Lung microvascular endothelial cell (primary cell): ENCODE measurements around the gene MAP3K20. TPM values are rescaled to one million over a fixed set of nuclear protein-coding genes. Genes with fewer than 3 reads are reported as not detected.
"Not testable (repeated sequence)": the region's sequence is repeated elsewhere in the genome, so short reads cannot be mapped to it uniquely, and the experiment has no call there.

ENCODE experiments used
- DNase-seq, 2 donors: peaks; one replicate each; pipeline versions ENCODE4 v3.0.0 to v3.0.0-alpha.2; 2010; ENCODE audit warnings: low read depth in 2 of 2
- total RNA-seq: library from RNA; depleted of rRNA; stranded (reverse); fragments of >200 nt; gene quantifications from 2 replicates; pipeline ENCODE4 v1.2.1, GENCODE V29; 2014

MAP3K20 gene
- total RNA-seq, 1 donor from 2014 or later: 17.9 TPM

GRCh38 chr2:173264603-173265366 is 189.1 kb downstream of the MAP3K20 start:
- DNase-seq: no peak

GRCh38 chr2:173271135-173271534 is 195.5 kb downstream of the MAP3K20 start:
- no peak for DNase-seq

DNA sequence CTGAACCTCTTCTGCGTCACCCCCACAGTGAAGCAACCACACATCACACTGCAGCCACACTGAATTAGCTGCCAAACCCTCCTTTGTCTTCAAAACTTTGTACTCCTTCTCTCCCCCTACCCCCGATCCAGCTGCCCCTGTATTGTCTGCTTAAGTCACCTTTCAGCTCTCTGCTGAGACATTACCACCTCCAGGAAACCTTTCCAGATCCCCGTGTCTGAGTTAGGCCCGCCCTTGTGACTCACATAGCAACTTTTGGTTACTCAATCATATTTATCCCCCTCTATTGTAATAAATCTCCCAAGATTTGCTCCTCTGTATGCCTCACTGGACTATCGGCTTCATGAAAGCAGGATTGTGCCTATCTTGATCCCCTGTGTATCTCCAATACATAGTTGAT is 196.2 kb downstream of the MAP3K20 start:
- DNase-seq: no peak

DNA sequence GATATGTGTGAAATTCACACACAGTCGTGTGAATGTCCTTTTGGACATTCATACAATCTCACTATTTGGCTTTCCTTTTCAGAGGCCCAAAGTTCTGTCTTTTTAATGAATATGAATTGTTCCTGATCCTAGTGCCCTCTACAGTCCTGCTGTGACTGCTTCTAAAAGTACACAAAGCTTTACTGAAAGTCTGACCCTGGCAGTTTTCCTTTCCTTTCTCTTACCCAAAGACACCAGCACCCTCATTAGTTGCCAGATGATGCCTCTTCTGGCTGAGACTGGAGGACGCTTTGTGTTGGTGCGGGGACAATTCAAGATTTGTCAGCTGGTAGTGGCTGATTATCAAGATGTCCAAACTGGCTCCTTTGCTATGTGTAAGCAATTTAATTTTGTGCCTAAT is 197.2 kb downstream of the MAP3K20 start:
- DNase-seq: no peak

DNA sequence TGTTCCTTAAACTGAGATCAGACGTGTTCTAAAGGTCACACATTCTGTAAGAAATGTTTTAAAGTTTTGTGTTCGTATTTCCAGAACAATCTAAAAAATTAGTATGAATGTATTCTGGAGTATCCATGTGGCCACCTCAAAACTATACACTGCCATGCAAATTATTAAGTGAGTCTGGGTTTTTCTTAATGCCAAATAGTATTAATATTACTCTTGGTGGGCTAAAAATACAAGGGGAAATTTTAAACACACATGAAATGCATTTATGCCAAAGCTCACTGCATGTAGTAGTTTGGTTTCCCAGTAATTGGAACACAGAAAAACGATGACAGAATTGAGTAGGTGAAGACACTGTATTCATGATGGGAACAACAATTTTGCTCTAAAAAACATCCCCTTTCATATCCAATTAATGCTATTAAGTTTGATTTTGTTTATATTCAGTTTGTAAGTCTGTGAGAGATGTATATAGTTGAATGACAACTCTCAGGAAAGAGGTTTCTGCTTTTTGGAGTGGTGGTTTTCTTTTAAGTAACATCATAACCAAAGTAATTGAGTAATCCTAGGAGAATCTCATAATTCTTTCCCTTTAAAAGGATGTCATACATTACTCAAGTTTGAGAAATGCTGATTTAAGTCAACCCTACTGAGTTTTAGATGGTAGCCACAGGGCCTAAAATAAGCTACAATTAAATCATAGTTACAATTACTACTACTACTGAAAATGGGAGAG is 203.3 kb downstream of the MAP3K20 start:
- DNase-seq: no peak

- no peak for DNase-seq
Observed at GRCh38 chr2:173279527-173279868, 203.9 kb downstream of the MAP3K20 start.

DNA sequence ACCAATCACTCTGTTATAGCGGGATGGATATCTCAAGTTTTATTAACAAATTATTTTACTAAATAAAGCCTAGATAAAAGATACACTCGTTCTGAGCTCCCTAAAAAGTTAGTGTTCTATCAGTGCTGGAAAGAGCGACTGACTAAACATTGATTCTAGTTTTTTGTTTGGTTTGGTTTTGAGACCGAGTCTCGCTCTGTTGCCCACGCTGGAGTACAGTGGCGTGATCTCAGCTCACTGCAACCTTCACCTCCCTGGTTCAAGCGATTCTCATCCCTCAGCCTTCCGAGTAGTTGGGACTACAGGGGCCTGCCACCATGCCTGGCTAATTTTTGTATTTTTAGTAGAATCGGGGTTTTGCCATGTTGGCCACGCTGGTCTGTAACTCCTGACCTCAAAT is 205.2 kb downstream of the MAP3K20 start:
- DNase-seq: no peak

DNA sequence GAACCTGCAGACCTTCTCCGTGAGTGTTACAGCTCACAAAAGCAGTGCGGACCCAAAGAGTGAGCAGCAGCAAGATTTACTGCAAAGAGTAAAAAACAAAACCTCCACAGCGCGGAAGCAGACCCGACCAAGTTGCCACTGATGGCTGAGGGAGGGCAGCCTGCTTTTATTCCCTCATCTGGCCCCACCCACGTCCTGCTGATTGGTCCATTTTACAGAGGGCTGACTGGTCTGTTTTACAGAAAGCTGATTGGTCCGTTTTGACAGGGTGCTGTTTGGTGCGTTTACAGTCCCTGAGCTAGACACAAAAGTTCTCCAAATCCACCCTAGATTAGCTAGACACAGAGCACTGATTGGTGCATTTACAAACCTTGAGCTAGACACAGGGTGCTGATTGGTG is 206.3 kb downstream of the MAP3K20 start:
- not testable (repeated sequence) for DNase-seq

DNA sequence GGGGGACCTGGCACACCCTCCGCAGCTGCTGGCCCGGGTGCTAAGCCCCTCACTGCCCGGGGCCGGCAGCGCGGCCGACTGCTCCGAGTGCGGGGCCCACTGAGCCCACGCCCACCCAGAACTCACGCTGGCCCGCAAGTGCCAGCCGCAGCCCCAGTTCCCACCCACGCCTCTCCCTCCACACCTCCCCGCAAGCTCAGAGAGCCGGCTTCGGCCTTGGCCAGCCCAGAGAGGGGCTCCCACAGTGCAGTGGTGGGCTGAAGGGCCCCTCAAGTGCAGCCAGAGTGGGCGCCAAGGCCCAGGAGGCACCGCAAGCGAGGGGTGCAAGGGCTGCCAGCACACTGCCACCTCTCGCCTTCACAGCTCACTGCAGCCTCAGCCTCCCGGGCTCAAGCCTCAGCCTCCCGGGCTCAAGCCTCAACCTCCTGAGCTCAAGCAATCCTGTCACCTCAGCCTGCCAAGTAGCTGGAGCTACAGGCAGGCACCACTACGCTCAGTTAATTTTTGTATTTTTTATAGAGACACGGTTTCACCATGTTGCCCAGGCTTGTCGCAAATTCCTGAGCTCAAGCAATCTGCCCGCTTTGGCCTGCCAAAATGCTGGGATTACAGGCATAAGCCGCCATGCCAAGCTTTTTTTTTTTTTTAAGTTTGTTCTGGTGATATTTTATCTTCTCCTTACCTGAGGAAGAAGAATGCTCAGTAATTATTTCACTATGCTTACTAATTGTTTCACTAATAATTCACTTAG is 207.3 kb downstream of the MAP3K20 start:
- no peak for DNase-seq

GRCh38 chr2:173286153-173286809 is 210.6 kb downstream of the MAP3K20 start:
- no peak for DNase-seq

- no peak for DNase-seq
Observed at GRCh38 chr2:173287594-173287993, 211.9 kb downstream of the MAP3K20 start.

DNA sequence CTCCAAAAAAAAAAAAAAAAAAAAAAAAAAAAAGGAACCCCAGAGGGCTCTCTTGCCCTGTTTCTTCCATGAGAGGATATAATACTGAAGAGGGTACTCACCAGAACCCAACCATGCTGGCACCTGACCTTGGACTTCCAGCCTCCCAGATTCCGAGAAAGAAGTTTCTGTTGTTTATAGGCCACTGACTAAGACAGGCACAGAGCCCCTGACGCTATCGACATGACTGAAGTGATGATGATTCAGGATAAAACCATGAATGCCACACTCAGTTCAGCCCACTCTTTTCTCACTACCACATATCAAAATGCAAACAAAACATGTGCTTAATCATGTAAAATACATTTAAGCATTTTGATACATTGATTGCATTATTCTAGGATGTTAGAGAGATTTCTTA is 212.9 kb downstream of the MAP3K20 start:
- DNase-seq: no peak

DNA sequence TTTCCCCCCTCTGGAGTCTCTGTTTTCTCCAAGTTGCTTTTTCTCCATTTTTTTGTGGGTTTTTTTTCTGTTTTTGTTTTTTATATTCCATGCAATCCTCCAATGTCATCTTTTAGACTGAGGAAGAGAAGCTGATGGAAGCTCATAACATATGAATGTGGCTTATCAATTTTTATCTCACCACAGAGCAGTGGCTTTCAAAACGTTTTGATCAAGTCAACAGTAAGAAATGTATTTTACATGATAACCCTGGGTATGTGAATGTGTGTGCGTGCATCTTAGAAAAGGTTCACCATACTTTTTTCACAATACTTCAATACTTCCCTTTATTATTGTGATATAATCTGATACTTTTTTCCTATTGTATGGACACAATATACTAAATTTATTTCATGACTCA is 214.4 kb downstream of the MAP3K20 start:
- no peak for DNase-seq

- DNase-seq: no peak
Observed at GRCh38 chr2:173290518-173290917, 214.9 kb downstream of the MAP3K20 start.

- DNase-seq: no peak
Observed at GRCh38 chr2:173291412-173291811, 215.8 kb downstream of the MAP3K20 start.

- DNase-seq: no peak
Observed at GRCh38 chr2:173296235-173296634, 220.6 kb downstream of the MAP3K20 start.

DNA sequence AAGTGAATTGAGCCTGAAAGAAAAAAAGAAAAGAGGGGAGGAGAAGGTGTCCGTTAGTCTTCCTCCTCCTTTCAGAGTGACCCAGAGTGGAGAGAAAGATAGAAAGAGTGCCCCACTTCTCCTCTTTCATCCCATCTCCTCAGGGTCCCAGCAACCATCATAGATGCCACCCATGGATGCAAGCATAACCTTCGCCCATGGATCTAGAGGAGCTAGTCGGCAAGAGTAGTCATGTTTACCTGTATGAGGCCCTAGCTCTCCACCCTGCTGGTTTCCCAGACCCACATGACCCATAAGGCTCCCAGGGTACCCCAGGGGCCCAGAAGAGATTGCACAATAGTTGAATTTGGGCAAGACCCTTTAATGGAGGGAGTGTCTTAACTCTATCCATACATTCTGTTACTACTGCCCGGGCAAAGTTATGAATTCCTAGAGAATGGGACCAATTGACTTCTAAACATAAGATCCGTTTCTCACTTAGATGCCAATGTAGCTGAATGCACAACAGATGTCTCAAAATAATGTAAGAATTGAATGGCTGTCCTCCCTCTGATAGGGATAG is 223.0 kb downstream of the MAP3K20 start:
- DNase-seq: peak; percentile 9 to 11

- no peak for DNase-seq
Observed at GRCh38 chr2:173299764-173300163, 224.1 kb downstream of the MAP3K20 start.

- DNase-seq: no peak
Observed at GRCh38 chr2:173300458-173300857, 224.8 kb downstream of the MAP3K20 start.

- not testable (repeated sequence) for DNase-seq
Observed at GRCh38 chr2:173301549-173301948, 225.9 kb downstream of the MAP3K20 start.

GRCh38 chr2:173305303-173305702 is 229.7 kb downstream of the MAP3K20 start:
- no peak for DNase-seq

GRCh38 chr2:173307293-173307692 is 231.6 kb downstream of the MAP3K20 start:
- DNase-seq: peak in 1 of 2 donors; percentile 48
